NCI-H2081 treated with DMSO at 0.1 percent for 48 hours (cell line): ENCODE data around the gene TRIM32.

Experiments used
- DNase-seq: peaks from one replicate; lab custom pipeline; 2025; lab: John Stamatoyannopoulos, UW

Gene TRIM32, protein sequence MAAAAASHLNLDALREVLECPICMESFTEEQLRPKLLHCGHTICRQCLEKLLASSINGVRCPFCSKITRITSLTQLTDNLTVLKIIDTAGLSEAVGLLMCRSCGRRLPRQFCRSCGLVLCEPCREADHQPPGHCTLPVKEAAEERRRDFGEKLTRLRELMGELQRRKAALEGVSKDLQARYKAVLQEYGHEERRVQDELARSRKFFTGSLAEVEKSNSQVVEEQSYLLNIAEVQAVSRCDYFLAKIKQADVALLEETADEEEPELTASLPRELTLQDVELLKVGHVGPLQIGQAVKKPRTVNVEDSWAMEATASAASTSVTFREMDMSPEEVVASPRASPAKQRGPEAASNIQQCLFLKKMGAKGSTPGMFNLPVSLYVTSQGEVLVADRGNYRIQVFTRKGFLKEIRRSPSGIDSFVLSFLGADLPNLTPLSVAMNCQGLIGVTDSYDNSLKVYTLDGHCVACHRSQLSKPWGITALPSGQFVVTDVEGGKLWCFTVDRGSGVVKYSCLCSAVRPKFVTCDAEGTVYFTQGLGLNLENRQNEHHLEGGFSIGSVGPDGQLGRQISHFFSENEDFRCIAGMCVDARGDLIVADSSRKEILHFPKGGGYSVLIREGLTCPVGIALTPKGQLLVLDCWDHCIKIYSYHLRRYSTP

GRCh38 chr9:116687074-116687753 lies at the start of gene TRIM32:
TSS of gene TRIM32 (plus strand) at chr9:116687305. CDS start at chr9:116697743, 10,438 bp downstream.
- peak; percentile 31 for DNase-seq

DNA sequence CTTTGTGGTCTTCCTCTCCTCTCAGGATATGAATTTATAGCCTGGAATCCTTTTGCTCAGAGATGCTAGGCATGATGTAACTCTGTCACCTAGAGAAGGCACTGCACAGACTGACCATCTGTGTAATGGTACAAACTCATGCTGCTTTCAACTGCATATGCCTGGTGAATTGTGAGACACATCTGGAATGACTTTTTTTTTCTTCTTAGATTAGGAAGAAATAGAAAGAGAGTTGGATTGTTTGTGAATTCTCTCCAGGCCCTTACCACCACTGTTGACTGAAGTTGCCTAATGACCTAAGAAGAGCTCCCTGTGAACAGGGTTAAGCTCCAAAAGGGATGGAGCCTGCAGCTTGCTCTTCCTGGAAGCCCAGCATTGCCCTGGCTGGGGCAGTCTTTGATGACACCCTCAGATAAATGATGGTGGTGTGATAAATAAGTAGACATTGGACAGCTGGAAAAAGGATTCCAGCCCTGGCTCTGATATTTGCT lies 47.8 kb upstream of the TRIM32 start:
- DNase-seq: no peak

DNA sequence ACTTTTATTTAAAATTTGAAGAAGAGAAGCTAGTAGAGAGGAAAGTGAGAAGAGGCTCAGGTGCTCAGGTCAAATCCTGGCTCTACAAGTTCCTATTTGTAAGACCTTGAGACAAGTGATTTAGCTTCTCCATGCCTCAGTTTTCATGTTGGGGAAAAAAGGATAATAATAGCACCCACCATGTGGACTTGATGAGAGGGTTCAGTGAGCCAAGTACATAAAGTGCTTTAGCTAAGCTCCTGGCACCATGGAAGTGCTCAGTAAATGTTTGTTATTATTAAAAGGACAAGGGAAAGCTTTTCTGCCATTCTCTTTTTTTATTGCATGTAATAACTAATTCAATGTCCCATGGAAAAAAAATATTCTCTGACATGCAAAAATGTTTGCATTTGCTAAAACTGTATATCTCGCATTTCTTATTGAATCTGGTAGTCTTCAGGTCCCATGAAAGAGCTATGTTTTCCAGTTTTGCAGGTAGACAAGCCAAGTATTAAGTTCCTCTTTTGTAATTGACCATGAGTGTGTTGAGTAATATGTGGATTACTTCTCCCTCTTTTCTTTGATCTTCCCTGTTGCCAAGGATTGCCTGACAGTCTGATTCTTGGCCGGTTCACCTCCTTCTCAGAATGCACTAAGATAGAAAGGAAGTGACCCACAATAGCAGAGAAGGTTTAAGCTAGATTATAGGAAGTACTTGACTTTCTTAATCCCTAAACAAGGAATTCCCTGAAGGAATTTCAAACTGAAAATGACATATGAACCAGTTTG lies 45.6 kb upstream of the TRIM32 start:
- no peak for DNase-seq

DNA sequence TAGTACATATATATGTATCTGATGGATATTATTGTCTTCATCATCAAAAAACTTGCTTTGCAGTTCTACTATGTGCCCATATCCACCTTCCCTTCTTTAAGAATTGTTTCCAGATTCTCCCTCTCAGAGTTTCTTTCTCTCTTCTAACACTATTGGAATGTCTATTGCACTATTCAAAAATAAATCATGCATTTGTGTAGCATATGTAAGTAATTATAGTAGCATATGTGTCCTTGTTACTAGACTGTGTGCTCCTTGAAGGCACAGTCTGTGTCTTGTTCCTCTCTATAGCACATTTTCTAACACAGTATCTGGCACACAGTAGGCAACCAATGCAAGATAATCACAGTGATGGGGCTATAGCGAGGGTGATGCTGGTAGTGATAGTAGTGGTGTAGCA lies 43.4 kb upstream of the TRIM32 start:
- no peak for DNase-seq

GRCh38 chr9:116644091-116644688 lies 42.9 kb upstream of the TRIM32 start:
- no peak for DNase-seq

DNA sequence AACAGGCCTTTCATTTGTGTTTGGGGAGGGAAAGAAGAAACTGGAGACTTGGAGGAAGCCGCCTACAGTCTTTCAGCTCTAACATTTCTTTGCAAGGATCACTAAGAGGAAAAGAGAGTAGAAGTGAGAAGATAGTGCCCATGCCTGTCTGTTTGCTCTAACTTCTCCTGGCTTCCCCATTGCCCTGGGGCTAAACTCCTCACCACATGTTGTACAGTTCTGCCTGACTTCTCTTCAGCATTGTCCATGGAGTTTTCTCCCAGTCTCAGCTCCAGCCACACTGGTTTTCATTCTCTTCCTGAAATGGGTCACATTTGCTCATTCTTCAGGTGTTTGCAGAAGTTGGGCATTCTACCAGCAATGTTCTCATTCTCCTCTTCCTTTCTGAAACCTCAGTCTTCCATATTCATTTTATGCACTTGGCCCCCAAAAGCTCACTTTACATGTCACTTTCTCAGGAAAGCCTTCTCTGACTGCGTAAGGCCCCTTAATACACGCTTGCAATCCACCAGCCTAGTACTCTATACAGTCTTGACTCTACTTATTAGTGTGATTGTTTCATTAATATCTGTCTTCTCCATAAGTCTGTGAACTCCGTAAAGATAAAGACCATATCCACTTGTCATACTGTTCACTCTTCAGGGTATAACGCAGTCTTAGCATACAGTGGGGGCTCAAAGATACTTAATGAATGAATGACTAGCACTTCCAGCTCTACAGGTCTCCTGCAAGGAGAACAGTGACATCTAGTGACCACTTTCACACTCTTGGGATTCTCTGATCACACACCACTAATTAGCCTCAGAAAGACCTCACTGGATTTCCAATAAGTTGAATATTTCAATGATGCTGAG lies 40.2 kb upstream of the TRIM32 start:
- no peak for DNase-seq

- no peak for DNase-seq
Measured at GRCh38 chr9:116647515-116647809, 39.6 kb upstream of the TRIM32 start.

- DNase-seq: no peak
Measured at GRCh38 chr9:116653348-116654058, 33.6 kb upstream of the TRIM32 start.

DNA sequence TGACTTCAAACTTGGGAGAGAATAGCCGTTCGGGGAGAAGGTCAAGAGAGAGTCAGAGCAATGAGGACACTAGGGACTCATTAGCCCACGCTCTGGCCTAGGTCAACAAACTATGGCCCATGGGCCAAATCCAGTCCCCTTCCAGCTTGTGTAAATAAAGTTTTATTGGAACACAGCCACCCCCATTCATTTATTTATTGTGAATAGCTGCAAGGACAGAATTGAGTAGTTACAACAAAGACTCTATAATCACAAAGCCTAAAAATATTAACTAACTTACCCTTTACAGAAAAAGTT lies 33.1 kb upstream of the TRIM32 start:
- DNase-seq: no peak

DNA sequence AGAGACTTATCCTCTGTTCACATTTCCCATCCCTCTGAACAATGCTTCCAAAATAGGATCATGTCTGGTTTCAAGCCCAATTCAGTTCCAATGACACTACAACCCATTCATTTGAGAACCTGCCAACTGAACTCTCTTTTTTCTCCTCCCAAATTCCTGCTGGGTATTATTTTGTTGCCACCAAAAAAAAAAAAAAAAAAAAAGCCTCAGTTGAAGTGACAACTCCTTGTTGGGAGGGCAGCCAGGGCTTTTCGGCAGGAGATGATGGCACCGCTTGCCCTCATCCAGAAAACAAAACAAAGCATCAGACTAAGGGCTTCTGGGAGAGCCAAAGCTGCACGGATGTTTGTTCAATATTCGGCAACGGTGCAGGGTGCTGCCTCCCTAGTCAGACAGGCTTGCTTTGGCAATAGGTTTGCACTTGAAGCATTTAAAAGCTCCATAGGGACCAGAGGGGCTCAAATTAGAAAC lies 30.6 kb upstream of the TRIM32 start:
- DNase-seq: no peak

GRCh38 chr9:116656977-116657376 lies 30.1 kb upstream of the TRIM32 start:
- no peak for DNase-seq

DNA sequence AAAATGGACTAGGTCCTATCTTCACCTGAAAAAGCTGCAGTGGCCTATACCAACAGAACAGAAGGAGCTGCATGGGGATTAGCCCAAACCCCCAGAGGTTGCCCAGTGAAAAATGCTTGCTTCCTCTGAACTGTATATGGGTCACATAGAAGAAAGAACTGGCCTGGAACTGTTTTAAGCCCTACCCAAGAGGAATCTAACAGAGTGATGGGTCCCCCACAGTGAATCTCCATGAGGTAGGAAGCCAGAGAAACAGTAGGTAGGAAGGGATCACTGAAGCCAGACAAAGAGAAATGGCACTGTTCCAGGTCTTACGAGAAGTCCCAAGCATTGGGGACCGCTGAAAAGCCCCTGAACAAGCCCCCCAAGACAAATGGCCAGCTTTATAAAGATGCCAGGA lies 28.8 kb upstream of the TRIM32 start:
- DNase-seq: no peak

DNA sequence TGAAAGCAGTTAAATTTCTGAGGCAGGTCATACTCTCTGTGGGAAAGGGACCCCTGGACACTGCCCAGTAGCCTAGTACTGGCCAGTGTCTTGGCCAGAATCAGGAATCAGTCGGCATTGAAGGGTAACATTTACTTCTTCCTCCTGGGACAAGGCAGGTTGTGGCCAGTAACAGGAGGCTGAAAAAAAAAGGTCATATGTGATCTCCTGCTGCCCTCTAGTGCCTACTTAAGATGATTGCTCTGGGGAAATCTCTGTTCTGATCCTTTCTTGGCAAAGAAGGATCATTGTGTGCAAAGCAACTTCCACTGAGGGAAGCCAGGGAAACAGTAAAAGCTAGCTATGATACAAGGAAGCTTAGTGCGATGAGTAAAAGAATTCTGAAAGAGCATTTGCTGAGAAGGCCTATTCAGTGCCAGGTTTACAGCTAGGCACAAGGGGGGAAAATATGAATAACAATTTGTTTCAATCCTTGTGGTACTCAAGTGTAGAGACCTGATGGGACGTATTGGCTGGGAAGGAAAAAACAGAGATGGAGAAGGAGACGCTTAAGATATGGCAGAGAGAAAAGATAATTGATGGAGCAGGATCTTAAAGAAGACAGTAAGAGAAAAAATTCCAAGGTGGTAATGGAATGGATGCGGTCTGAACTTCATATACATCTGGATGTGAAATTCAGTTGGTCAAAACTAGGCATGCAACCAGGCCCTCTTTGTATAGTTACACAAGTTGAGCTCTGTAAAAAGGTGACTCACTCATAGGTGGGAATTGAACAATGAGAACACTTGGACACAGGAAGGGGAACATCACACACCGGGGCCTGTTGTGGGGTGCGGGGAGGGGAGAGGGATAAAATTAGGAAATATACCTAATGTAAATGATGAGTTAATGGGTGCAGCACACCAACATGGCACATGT lies 25.8 kb upstream of the TRIM32 start:
- peak; percentile 45 for DNase-seq

- DNase-seq: no peak
Measured at GRCh38 chr9:116662646-116663310, 24.3 kb upstream of the TRIM32 start.

GRCh38 chr9:116663581-116663980 lies 23.5 kb upstream of the TRIM32 start:
- DNase-seq: no peak

GRCh38 chr9:116668970-116669695 lies 18.0 kb upstream of the TRIM32 start:
- no peak for DNase-seq

DNA sequence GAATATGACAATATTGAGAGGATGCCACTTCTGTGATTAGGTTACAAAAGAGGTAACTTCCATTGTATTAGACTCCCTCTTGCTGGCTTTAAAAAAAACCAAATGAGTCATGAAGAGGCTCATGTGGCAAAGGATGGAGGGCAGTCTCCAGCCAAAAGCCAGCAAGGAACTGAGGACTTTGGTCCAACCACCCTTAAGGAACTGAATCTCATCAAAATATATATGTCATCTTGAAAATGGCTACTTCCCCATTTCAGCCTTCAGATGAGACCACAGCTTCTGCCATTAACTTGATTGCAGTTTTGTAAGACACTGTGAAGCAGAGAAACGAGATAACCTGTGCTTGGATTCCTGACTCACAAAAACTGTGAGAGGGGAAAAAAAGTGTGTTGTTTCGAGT lies 15.5 kb upstream of the TRIM32 start:
- no peak for DNase-seq

GRCh38 chr9:116673375-116673774 lies 13.7 kb upstream of the TRIM32 start:
- DNase-seq: no peak
